Stimulated activated CD8-positive, alpha-beta memory T cell treated with anti-CD3 and anti-CD28 coated beads, Interleukin-15, amount 100 ng/mL, for 4 hours (primary cell): Measurements from ENCODE around the gene PKD1.

Experiments
- DNase-seq, 2 donors: peaks; one replicate each; pipeline ENCODE4 v3.0.0-alpha.2; 2020; ENCODE audit warnings: low read depth in 2 of 2

Gene PKD1

DNA sequence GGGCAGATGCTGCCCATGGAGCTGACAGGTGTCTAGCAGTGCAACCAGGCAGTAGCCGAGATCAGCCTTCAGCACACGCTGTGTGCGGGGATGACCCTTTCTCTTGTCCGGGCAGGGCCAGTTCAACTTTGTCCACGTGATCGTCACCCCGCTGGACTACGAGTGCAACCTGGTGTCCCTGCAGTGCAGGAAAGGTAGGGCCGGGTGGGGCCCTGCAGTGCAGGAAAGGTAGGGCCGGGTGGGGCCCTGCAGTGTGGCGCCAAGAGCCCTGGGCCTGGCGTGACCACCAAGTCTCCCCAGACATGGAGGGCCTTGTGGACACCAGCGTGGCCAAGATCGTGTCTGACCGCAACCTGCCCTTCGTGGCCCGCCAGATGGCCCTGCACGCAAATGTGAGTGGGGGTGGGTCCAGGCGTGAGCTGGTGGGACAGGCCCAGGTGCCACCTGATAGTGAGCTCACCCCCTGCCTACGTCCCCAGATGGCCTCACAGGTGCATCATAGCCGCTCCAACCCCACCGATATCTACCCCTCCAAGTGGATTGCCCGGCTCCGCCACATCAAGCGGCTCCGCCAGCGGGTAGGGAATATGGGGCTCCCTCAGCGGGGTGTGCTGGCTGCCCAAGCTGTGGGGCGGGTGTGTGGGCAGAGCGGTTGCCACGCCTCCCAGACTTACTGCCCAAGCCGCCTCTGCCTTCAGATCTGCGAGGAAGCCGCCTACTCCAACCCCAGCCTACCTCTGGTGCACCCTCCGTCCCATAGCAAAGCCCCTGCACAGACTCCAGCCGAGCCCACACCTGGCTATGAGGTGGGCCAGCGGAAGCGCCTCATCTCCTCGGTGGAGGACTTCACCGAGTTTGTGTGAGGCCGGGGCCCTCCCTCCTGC is 47.7 kb downstream of the PKD1 start:
- DNase-seq: no peak

- DNase-seq: no peak
Measured at GRCh38 chr16:2086812-2087747, 48.6 kb downstream of the PKD1 start.

DNA sequence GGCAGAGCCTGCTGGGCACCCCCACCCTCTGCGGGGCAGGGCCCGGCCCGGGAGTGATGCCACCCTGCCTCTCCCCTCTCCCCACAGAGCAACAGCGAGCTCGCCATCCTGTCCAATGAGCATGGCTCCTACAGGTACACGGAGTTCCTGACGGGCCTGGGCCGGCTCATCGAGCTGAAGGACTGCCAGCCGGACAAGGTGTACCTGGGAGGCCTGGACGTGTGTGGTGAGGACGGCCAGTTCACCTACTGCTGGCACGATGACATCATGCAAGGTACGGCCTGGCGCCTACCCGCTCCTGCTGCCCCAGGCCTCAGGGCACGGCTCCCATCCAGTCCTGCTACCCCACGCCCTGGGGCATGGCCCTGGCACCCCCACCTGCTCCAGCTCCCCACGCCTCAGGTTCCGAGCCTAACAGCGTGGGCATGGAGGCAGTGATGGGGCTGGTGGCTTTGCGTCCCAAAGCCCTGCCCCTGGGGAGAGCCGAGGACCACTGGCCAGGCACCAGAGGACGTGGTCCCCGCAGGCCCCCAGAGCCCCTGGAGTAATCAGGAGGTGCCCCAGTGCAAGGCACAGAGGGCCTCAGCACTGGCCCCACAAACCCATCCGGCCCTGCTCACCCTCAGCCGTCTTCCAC is 49.5 kb downstream of the PKD1 start:
- no peak for DNase-seq

DNA sequence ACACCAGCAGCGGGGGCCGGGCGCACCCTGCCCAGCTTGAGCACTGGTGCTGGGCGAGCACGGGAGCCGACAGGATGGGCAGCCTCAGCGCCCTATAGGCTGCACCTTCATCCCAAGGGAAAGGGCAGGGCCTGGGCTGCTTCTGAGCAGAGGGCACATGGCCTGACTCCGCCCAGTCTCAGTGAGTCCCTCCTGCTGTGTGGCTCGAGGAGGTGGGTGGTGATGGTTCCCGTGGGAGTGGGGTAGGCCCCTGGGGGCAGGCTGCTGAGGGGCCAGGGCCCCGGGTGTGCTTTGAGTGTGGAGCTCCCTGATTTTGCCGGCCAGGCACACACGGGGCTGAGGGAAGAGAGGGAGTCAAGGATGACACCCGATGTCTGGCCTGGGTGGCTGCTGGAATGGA is 50.0 kb downstream of the PKD1 start:
- DNase-seq: no peak

DNA sequence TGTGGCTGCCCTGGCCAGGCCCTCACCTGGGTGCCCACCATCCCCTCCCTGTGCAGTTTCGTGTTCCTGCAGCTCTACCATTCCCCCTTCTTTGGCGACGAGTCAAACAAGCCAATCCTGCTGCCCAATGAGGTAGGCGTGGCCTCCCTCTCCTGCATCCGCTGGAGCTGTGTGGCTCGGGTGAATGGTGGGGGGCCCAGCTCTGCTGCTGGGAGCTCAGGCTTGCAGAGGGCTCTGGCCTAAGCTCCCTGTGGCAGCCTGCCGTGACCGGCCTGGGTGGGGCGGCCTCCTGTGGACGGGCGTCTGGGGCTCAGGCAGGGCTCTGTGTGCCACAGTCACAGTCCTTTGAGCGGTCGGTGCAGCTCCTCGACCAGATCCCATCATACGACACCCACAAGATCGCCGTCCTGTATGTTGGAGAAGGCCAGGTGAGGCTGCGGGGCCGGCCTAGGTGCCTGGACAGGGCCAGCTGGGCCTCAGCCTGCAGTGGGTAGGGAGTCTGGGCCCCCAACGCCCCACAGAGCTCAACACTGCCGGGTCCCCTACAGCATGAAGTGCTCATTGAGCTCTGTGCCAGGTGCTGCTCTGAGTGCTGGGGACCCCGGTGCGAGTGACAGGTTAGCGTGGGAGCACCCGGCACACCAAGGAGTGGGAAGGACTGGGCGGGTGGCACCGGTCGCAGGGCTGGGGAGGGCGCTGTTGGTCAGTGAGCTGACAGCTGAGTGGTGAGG is 50.6 kb downstream of the PKD1 start:
- no peak for DNase-seq

GRCh38 chr16:2083876-2084780 is 51.6 kb downstream of the PKD1 start:
- DNase-seq: no peak

- DNase-seq: no peak
Measured at GRCh38 chr16:2083409-2083808, 52.3 kb downstream of the PKD1 start.

DNA sequence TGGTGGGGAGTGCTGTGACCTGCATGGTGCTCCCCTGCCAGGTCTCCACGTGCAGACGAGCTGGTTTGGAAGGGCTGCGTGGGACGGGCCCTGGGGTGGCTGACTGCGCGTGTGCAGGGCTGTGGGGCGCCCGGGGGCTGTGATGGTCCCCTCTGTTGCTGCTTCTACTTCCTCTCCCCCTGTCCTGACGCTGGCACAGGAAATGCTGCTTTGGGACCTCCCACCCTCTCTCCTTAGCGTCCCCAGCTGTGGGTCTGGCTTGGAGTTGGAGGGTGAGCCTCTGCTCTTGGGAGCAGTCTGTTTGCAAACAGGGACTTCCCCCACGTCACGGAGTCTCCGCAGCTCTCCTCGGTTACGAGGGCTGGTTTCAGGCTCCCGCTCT is 52.7 kb downstream of the PKD1 start:
- no peak for DNase-seq

GRCh38 chr16:2082171-2082982 is 53.3 kb downstream of the PKD1 start:
- no peak for DNase-seq

- no peak for DNase-seq
Measured at GRCh38 chr16:2081201-2082084, 54.3 kb downstream of the PKD1 start.

GRCh38 chr16:2079991-2080390 is 55.7 kb downstream of the PKD1 start:
- no peak for DNase-seq

GRCh38 chr16:2079311-2079800 is 56.3 kb downstream of the PKD1 start:
- DNase-seq: no peak

GRCh38 chr16:2078691-2079090 is 57.0 kb downstream of the PKD1 start:
- no peak for DNase-seq

DNA sequence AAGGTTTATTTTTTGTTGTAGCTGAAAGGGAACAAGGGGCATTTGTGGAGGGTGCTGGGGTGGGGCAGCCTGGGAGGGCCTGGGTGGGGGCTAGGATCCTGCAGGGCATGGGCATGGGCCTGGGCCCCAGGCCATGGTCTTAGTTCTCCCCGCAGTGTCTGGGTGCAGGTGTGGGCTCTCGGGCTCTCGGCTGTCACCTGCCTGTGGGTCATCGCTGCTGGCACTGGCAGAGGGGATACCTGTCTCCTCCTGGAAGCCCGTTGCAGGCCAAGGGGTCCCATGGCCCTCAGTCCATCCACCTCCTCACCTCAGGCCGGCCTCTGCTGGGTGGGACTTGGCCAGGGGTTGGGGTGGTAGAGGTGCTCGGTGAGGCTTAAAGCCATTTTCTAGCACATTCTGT is 57.6 kb downstream of the PKD1 start:
- no peak for DNase-seq

GRCh38 chr16:2077696-2078095 is 58.0 kb downstream of the PKD1 start:
- DNase-seq: no peak

DNA sequence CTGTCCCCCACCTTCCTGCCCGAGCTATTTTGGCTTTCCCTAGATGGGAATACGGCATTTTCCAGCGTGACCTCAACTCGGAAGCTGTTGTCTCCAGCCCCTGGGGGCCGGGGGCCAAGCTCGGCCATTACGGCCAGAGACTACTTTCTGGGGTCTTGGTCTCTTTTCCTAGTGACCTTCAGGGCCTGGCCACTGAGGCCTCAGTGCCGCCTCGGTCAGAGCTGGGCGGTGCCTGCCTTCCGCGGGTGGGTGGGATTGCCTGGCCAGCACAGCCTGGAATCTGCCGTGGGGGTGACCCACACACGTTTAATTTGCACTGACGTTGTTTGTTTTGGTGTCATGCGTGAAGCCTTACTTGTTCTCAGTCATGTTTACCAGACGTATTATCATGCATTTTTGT is 58.7 kb downstream of the PKD1 start:
- DNase-seq: no peak

GRCh38 chr16:2076072-2076865 is 59.4 kb downstream of the PKD1 start:
- no peak for DNase-seq

- no peak for DNase-seq
Measured at GRCh38 chr16:2075631-2076030, 60.1 kb downstream of the PKD1 start.
